HTERT RPE-1 (cell line): Measurements from ENCODE around the gene RIMS4.

Experiments used
- in situ Hi-C: fragments of 300-500 bp; cut with MboI; formaldehyde crosslinking; loops from 4 replicates; pipeline ENCODE4 v1.14.3; 2020; ENCODE audit warnings: low sequenced_read_pairs

RIMS4 gene

DNA sequence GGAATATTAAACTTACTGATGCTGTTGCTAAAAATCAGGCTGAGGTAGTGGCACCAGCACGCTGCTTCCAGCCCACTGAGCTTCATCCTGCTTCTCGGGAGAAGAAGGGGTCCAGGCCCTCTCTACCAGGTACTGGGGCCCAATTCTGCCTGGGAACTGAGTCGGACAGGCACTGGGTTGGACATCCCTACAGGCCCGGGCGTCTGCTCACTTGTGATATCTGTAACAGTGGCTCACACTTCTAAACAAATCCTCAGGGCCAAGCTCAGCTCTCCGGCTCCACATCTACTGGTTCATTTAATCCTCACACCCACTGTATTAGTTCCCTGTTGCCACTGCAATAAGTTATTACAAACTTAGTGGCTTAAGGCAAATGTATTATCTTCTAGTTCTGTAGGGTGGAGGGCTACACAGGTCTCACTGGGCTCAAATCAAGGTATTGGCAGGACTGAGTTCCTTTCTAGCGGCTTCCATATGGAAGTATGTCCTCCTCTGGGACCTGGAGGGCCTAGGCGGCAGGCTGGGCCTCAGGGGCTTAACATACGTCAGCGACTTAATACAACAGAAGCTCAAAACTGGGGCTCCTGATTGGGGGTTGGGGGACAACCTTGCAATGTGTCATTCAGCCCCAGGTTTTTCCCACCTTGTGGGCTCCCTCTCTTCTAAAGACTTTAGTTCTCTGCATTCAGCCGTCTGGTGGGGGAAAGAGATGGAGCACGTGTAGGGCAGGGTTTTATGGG lies 66.3 kb downstream of the RIMS4 start:
- in situ Hi-C loops, result no loop called here

DNA sequence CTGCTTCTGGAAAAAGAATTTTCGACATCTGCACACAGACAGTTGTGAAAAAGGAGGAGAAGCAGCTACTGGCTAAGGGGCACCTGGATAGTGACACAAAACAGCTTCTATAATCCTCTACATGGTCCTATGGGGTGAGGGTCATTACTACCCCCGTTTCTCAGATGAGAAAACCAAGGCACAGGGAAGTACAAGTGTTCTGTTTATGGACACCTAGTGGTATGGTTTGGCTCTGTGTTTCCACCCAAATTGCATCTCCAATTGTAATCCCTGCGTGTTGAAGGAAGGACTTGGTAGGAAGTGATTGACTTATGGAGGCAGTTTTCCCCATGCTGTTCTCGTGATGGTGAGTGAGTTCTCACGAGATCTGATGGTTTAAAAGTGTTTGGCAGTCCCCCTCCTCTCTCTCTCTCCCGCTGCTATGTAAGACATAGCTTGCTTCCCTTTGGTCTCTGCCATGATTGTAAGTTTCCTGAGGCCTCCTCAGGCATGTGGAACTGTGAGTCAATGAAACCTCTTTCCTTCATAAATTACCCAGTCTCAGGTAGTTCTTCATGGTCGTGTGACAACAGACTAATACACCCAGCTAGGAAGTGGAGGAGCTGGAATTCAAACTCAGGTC lies 67.2 kb downstream of the RIMS4 start:
- in situ Hi-C loops, result no loop called here

DNA sequence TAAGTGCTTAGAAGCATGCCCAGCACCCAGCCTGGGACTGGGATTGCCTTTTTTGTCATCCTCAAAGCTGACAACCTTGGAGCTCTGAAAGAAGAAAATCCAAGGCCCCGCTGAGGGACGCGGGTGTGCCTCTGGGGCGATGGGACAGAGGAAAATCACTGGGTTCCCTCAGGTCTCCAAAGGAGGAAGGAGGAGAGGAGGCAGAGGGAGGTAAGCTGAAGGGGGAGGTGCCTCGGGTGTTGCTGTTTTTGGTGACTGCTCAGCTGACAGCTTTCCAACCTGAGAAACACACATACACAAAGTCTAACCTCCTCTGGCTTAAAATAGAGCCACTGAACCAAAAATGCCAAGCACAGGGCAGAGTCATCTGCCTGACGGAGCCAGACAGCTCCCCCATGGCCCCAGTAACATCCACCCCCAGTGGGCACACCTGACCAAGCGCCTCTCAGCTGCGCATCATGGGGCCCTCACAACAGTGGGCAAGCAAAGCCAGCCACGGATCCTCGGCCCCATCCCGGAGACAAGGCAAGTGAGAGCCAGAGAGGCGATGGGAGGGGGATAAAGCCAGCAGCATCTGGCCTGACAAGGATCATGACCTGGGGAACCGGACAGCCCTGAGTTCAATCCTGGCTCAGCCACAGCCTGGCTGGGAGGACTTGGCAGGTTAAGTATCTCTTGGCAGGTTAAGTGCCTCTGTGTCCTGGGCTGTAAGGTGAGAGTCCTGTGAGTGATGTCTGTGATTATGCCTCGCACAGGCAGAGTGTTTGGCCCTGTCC lies 67.9 kb downstream of the RIMS4 start:
- in situ Hi-C loops, result no loop called here

DNA sequence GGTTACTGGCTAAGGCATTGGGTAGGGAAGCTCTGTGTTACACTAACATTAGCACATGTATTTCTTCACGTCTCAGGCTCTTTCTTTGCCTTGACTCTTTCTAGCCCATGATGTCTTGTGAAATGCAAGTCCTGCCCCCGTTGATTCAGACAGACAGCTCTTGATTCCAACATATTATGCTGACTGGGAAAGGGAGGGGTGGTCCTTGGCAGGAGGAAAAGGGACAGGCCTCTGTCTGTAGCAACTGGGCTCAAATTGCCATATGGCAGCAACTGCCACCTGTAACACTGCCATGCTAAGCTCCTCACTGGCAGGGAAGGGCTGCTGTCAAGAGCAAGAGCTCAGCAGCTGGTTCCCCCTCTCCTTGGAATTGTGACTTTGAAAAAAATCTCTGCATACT lies 70.4 kb downstream of the RIMS4 start:
- in situ Hi-C loops, result no loop called here

DNA sequence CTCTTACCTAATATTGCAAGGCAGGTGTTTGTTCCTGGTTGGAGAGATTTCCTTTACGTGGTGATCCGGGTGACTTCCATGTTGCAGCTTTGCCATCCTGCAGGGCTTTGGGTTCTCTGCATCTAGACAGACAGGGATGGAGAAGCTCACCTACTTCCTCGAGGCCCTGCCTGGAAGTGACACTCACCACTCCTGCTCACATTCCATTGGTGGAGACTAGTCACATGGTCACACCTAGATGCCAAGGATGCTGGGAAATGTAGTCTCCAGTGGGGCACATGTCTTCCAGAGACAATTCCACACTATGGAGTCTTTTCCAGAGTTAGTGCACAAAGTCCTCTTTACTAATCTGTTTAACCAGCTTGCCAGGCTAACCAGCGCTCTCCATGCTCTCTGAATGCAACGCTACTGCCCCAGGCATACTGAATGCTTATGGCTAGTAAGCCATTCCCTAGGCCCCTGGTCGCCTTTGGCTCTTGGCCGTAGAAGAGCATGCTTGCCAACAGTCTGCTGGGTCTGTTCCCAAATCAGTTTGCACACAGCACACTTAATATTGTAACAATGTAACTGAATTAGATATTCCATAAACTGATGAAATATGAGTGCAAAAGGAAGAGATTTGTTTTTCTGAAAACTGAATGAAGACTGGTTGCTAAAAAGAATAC lies 71.4 kb downstream of the RIMS4 start:
- in situ Hi-C loops, result no loop called here

DNA sequence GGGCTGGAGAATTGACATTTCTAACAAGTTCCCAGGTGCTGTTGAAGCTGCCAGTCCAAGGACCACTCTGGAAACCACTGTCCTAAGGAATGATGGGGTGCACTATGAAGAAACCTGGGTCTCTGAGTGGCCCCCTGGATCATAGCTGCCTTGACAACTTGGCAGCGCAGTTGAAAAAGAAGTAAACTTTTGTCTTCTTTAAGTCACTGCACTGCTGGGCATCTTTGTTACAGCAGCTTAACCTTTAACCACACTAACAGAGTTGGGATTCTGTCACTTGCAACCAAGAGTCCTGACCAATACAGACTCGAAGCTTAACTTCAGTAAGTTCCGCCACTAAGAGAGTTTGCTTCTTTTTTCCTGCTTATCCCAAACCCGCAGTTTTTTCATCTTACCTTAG lies 73.2 kb downstream of the RIMS4 start:
- in situ Hi-C loops, result no loop called here

- in situ Hi-C loops, result no loop called here
Observed at GRCh38 chr20:44736170-44737021, 74.0 kb downstream of the RIMS4 start.

DNA sequence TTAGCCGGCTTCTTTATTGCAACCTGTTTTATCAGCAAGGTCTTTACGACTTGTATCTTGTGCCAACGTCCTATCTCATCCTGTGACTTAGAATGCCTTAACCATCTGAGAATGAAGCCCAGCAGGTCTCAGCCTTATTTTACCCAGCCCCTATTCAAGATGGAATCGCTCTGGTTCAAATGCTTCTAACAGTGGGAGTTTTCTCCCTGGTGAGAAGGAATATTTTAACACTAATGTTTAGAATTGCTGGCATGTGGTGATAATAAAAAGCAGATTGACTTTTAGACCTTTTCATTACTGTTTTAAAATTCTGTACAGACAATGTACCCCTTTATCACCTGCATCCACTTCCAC lies 74.6 kb downstream of the RIMS4 start:
- in situ Hi-C loops, result no loop called here

GRCh38 chr20:44734938-44735337 lies 75.4 kb downstream of the RIMS4 start:
- in situ Hi-C loops, result no loop called here

GRCh38 chr20:44733341-44734069 lies 76.8 kb downstream of the RIMS4 start:
- in situ Hi-C loops, result no loop called here

DNA sequence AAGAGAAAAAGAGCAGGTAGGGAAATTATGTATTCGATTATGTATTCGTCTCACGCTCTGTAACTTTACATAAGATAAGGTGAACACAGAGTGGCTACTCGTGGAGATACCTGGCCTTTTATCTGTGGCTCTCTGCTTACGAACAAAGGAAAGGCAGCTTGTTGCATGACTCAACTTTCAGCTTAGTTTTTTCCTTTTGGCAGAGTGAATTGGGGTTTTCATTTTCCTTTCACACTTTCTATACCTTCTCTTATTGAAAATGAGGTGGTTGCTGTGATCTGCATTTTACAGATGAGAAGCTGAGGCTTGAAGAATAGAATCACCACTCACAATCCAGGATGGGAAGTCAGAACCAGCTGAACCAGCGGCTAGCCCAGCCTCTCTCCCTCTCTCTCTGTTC lies 78.0 kb downstream of the RIMS4 start:
- in situ Hi-C loops, result no loop called here

- in situ Hi-C loops, result no loop called here
Observed at GRCh38 chr20:44731657-44732056, 78.7 kb downstream of the RIMS4 start.

DNA sequence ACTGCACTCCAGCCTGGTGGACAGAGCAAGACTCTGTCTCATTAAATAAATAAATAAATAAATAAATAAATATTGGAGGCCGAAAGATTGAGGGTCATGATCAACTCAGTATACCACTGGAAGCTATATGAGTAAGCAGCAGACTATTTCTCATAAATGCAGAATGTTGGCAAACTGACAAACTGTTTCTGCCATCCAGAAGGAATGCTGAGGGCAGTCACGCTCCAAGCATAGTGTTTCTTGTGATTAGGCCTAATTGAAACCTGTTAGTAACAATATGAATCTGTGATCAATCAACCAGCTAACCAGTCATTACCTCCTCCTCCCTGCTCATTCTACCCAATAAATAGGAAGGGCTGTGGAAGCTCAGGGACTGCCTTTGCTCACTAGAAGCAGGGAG lies 79.9 kb downstream of the RIMS4 start:
- in situ Hi-C loops, result no loop called here

DNA sequence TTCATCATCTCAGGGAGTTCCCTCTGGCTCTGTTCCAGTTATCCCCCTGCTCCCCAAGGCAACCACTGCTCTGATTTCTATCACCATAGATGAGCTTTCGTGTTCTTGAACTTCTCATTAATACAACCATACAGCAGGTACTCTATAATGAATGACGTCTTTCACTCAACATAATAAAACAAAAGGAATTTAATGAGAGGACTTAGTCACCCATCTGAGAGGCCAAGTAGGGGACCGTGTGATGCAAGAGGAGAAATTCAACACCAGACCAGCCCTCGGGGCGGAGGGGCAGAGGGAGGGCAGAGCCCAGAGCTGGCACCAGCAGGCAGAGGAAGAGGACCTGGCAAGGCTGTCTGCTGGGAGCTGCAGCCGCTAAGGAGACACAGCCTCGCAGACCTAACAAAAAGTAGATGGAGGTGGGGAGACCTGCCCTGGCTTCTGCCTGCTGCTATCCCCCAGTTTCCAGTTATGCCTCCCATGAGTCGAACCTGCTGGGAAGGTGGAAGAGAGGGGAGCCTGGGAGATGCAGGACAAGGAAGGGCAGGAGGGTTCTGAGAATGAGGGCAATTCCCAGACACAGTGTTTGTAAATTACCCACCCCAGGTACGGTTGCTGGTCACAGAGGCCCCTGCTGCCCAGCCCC lies 81.4 kb downstream of the RIMS4 start:
- in situ Hi-C loops, result no loop called here

DNA sequence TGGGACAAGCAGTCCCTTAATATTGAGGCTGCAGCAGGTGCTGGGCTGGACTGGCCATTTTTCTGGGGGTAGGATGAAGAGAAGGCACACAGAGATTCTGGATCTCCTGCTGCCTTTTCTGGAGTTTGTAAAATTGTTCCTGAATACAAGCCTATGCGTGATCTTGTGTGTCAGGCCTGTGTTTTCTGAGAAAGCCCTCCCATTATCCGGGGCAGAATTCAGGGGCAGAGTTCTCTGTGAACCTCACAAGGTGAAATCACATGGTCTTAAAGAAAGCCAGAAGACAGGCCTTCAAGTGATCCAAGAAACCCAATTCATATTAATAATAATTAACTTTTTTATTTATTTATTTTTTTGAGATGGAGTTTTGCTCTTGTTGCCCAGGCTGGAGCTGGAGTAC lies 82.7 kb downstream of the RIMS4 start:
- in situ Hi-C loops, result no loop called here

DNA sequence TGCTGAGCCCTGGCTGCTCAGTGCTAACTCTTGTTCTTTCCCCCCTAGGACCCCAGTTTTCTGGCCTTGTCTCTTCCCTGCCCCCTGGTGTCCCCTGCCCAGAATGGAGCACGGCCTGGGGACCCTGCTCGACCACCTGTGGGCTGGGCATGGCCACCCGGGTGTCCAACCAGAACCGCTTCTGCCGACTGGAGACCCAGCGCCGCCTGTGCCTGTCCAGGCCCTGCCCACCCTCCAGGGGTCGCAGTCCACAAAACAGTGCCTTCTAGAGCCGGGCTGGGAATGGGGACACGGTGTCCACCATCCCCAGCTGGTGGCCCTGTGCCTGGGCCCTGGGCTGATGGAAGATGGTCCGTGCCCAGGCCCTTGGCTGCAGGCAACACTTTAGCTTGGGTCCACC lies 83.3 kb downstream of the RIMS4 start:
- in situ Hi-C loops, result no loop called here

- in situ Hi-C loops, result no loop called here
Observed at GRCh38 chr20:44725837-44726236, 84.5 kb downstream of the RIMS4 start.

GRCh38 chr20:44724423-44725091 lies 85.8 kb downstream of the RIMS4 start:
- in situ Hi-C loops, result no loop called here

- in situ Hi-C loops, result no loop called here
Observed at GRCh38 chr20:44723798-44724362, 86.5 kb downstream of the RIMS4 start.
